Panc1 (cell line): ENCODE data around the gene NPC1L1. TPM values are rescaled to one million over a fixed set of nuclear protein-coding genes. Genes with fewer than 3 reads are reported as not detected.
A peak's percentile ranks its signal among the peaks of the same experiment; 100 is the strongest.

Source experiments
- ATAC-seq: fragments of 200-7000 bp; cut with Tn5 transposase; 2 replicates; pipeline ENCODE4 v1.9.1; 2020; ENCODE audit warnings: mild to moderate bottlenecking, moderate library complexity
- BruUV-seq: library from RNA; stranded (reverse); fragments of 400-500 nt; replicated peaks from 2 replicates; lab custom pipeline; 2021; lab: Mats Ljungman, UMichigan
- CTCF ChIA-PET: fragments of 300-600 bp; sonication (Branson Sonifier 250); formaldehyde crosslinking; loops from one replicate; lab custom pipeline; 2022; ENCODE audit warnings: antibody characterized with exemption; lab: Charles Lee
- POLR2A ChIA-PET: fragments of 300-600 bp; sonication (Branson Sonifier 250); formaldehyde crosslinking; loops from one replicate; lab custom pipeline; 2022; ENCODE audit warnings: antibody characterized with exemption; lab: Charles Lee
- DNase-seq: peaks from one replicate; pipeline ENCODE4 v3.0.0-alpha.2; 2010; ENCODE audit warnings: low read depth, low spot score
- H3K27ac ChIP-seq: 2 replicates; pipeline ENCODE4 v1.5.1; 2011; ENCODE audit warnings: mild to moderate bottlenecking, low read length, inconsistent platforms
- H3K27me3 ChIP-seq: fragments of 200-500 bp; sonication (Bioruptor generic); 2 replicates; pipeline ENCODE4 v1.6.0; 2014; ENCODE audit warnings: low read length, inconsistent platforms; ENCODE audit not compliant: control insufficient read depth, insufficient read depth
- H3K36me3 ChIP-seq: fragments of 200-500 bp; sonication (Bioruptor generic); 2 replicates; pipeline ENCODE4 v1.5.1; 2014; ENCODE audit warnings: inconsistent platforms, mild to moderate bottlenecking, low read length, moderate library complexity; ENCODE audit not compliant: control insufficient read depth, insufficient read depth
- H3K4me1 ChIP-seq: 2 replicates; pipeline ENCODE4 v1.5.1; 2011; ENCODE audit warnings: inconsistent platforms, mild to moderate bottlenecking, low read length, moderate library complexity; ENCODE audit not compliant: control insufficient read depth, insufficient read depth
- H3K4me3 ChIP-seq, 2 experiments: 2 replicates each; pipeline ENCODE4 v1.5.1; 2011 to 2012; ENCODE audit warnings: low read depth in 2 of 2, low read length in 2 of 2, mild to moderate bottlenecking in 2 of 2, inconsistent platforms in 1 of 2, moderate library complexity in 1 of 2
- H3K9me3 ChIP-seq: fragments of 200-500 bp; sonication (Bioruptor generic); 2 replicates; pipeline ENCODE4 v1.5.1; 2014; ENCODE audit warnings: low read depth, mild to moderate bottlenecking, inconsistent platforms, low read length, moderate library complexity; ENCODE audit not compliant: control insufficient read depth, insufficient read depth
- POLR2AphosphoS5 ChIP-seq: IDR thresholded peaks from 2 replicates; pipeline ENCODE4 v1.6.1; 2012; ENCODE audit warnings: mild to moderate bottlenecking, low read depth, low read length, moderate library complexity
- SIN3A ChIP-seq: IDR thresholded peaks from 2 replicates; pipeline ENCODE4 v1.6.1; 2012; ENCODE audit warnings: low read depth, mild to moderate bottlenecking, low read length, moderate library complexity, borderline replicate concordance; ENCODE audit not compliant: insufficient read depth
- TCF7L2 ChIP-seq: IDR thresholded peaks from 2 replicates; pipeline ENCODE4 v1.6.1; 2011; ENCODE audit warnings: mild to moderate bottlenecking, low read depth, low read length, inconsistent platforms
- in situ Hi-C: cut with HindIII; loops from 2 replicates; pipeline ENCODE4 v1.10.0; 2016; ENCODE audit warnings: low sequenced_read_pairs, low pct_unique_long_range_greater_than_20kb
- intact Hi-C: fragments of 100-400 bp; cut with micrococcal nuclease; formaldehyde crosslinking; loops from one replicate; pipeline ENCODE4 v1.10.0; 2022; ENCODE audit not compliant: unreplicated experiment
- total RNA-seq: library from RNA; stranded (reverse); gene quantifications from one replicate; pipeline ENCODE4 v1.2.1, GENCODE V29; 2021; ENCODE audit not compliant: unreplicated experiment
- TF ChIP-seq, protein P1 (sequence below), 2 experiments: IDR thresholded peaks; 2 replicates each; pipeline ENCODE4 v1.6.1; 2011 to 2012; ENCODE audit warnings: low read depth in 2 of 2, control low read depth in 1 of 2, low read length in 1 of 2, mild to moderate bottlenecking in 1 of 2, moderate library complexity in 1 of 2; ENCODE audit not compliant: insufficient read depth in 1 of 2
- TF ChIP-seq, protein P2 (sequence below): fragments of 450-650 bp; IDR thresholded peaks from 2 replicates; pipeline ENCODE4 v1.5.1; 2017; ENCODE audit warnings: mild to moderate bottlenecking

NPC1L1 gene
- total RNA-seq, 1 experiment from 2014 or later, result not detected

- Histone ChIP-seq H3K4me1 (peaks cover 22% of the 10 kb centered on the region), H3K27me3 (no peaks in the 10 kb centered on the region), H3K36me3 (peaks cover 3% of the 10 kb centered on the region), H3K9me3 (no peaks in the 10 kb centered on the region), H3K4me3 (peak overlapping the region; percentile 74 to 82), H3K27ac (peak overlapping the region; percentile 96)
- in situ Hi-C loops, result no loop called here
- intact Hi-C loops, result loop anchor here (5.0 kb wide), 1 partner anchor 72 kb away; no protein-coding TSS in a partner anchor
- DNase-seq, result no peak
- ATAC-seq, result peak; percentile 43
- BruUV-seq, result no TSS peak
- POLR2A ChIA-PET, result no interaction called here
- CTCF ChIA-PET, result interaction anchor here (0.6 kb wide), 2 partner anchors 75 to 88 kb away, joined by 3 read pairs; no protein-coding TSS in a partner anchor
- TF ChIP-seq, protein P1, sequence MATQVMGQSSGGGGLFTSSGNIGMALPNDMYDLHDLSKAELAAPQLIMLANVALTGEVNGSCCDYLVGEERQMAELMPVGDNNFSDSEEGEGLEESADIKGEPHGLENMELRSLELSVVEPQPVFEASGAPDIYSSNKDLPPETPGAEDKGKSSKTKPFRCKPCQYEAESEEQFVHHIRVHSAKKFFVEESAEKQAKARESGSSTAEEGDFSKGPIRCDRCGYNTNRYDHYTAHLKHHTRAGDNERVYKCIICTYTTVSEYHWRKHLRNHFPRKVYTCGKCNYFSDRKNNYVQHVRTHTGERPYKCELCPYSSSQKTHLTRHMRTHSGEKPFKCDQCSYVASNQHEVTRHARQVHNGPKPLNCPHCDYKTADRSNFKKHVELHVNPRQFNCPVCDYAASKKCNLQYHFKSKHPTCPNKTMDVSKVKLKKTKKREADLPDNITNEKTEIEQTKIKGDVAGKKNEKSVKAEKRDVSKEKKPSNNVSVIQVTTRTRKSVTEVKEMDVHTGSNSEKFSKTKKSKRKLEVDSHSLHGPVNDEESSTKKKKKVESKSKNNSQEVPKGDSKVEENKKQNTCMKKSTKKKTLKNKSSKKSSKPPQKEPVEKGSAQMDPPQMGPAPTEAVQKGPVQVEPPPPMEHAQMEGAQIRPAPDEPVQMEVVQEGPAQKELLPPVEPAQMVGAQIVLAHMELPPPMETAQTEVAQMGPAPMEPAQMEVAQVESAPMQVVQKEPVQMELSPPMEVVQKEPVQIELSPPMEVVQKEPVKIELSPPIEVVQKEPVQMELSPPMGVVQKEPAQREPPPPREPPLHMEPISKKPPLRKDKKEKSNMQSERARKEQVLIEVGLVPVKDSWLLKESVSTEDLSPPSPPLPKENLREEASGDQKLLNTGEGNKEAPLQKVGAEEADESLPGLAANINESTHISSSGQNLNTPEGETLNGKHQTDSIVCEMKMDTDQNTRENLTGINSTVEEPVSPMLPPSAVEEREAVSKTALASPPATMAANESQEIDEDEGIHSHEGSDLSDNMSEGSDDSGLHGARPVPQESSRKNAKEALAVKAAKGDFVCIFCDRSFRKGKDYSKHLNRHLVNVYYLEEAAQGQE (IDR thresholded peaks at IDR 0.05; ENCODE audit: insufficient read depth in 1 of 2, low read depth in 2 of 2, low read length in 1 of 2), result no peak
- TF ChIP-seq, protein P2, sequence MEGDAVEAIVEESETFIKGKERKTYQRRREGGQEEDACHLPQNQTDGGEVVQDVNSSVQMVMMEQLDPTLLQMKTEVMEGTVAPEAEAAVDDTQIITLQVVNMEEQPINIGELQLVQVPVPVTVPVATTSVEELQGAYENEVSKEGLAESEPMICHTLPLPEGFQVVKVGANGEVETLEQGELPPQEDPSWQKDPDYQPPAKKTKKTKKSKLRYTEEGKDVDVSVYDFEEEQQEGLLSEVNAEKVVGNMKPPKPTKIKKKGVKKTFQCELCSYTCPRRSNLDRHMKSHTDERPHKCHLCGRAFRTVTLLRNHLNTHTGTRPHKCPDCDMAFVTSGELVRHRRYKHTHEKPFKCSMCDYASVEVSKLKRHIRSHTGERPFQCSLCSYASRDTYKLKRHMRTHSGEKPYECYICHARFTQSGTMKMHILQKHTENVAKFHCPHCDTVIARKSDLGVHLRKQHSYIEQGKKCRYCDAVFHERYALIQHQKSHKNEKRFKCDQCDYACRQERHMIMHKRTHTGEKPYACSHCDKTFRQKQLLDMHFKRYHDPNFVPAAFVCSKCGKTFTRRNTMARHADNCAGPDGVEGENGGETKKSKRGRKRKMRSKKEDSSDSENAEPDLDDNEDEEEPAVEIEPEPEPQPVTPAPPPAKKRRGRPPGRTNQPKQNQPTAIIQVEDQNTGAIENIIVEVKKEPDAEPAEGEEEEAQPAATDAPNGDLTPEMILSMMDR, result no peak
- TF ChIP-seq SIN3A (no peak), TCF7L2 (no peak), POLR2AphosphoS5 (no peak)
Measured at GRCh38 chr7:44489955-44490350, 51.2 kb downstream of the NPC1L1 start.

GRCh38 chr7:44488955-44489354 is 52.2 kb downstream of the NPC1L1 start:
- Histone ChIP-seq H3K27ac (peak overlapping the region; percentile 96), H3K4me3 (peak overlapping the region; percentile 74 to 82), H3K9me3 (no peaks in the 10 kb centered on the region), H3K27me3 (no peaks in the 10 kb centered on the region), H3K4me1 (peaks cover 22% of the 10 kb centered on the region), H3K36me3 (peaks cover 13% of the 10 kb centered on the region)
- ChIA-PET POLR2A (interaction anchor here (0.7 kb wide), 1 partner anchor 35 kb away, joined by 3 read pairs; no protein-coding TSS in a partner anchor), CTCF (no interaction called here)
- no peak for DNase-seq
- TF ChIP-seq, protein P2, result no peak
- TF ChIP-seq TCF7L2 (no peak), SIN3A (no peak)
- TF ChIP-seq, protein P1 (IDR thresholded peaks at IDR 0.05; ENCODE audit: insufficient read depth in 1 of 2, low read depth in 2 of 2, low read length in 1 of 2), result no peak
- ATAC-seq, result no peak
- in situ Hi-C loops, result no loop called here
- TSS peak; percentile 77 for BruUV-seq
- intact Hi-C loops, result no loop called here
